ENCODE data around the gene ZNF736.

DNA sequence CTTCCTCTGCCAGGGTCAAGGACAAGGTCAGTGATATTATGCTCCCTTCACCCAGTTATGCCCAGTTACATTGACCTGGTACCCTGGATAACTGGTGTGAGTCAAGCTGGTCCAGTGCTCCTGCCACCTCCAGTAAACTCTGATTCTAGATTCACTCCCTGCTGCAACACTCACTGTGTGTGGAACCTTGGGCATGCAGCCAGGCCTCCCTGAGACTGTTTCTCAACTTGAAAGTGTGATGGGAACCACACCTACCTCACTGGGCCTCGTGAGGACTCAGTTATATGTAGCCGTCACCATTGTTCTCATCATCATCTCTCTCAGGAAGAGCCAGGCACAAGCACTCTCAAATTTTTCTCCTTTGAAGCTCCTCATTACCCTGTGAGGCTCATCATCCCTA is 935 bp upstream of the ZNF736 start:
- TF ChIP-seq POLR2AphosphoS5 (IDR thresholded peaks at IDR 0.05) (no peak), POLR2A (IDR thresholded peaks at IDR 0.05) (no peak)
- TF ChIP-seq, protein P1, sequence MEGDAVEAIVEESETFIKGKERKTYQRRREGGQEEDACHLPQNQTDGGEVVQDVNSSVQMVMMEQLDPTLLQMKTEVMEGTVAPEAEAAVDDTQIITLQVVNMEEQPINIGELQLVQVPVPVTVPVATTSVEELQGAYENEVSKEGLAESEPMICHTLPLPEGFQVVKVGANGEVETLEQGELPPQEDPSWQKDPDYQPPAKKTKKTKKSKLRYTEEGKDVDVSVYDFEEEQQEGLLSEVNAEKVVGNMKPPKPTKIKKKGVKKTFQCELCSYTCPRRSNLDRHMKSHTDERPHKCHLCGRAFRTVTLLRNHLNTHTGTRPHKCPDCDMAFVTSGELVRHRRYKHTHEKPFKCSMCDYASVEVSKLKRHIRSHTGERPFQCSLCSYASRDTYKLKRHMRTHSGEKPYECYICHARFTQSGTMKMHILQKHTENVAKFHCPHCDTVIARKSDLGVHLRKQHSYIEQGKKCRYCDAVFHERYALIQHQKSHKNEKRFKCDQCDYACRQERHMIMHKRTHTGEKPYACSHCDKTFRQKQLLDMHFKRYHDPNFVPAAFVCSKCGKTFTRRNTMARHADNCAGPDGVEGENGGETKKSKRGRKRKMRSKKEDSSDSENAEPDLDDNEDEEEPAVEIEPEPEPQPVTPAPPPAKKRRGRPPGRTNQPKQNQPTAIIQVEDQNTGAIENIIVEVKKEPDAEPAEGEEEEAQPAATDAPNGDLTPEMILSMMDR (IDR thresholded peaks at IDR 0.05) = no peak
